Liver (tissue), 9 donors: Measurements from ENCODE around the gene CELF5. TPM values are rescaled to one million over a fixed set of nuclear protein-coding genes. Genes with fewer than 3 reads are reported as not detected.
"Not testable (repeated sequence)": the region's sequence is repeated elsewhere in the genome, so short reads cannot be mapped to it uniquely, and the experiment has no call there.

ENCODE experiments used
- DNase-seq: peaks from one replicate; pipeline ENCODE4 v3.0.0-alpha.2; 2017; ENCODE audit warnings: low spot score
- H3K27ac ChIP-seq, 2 donors: one replicate each; pipeline ENCODE4 v1.7.0; 2013; ENCODE audit warnings: inconsistent platforms in 2 of 2, low read length in 2 of 2, control low read depth in 1 of 2, low read depth in 1 of 2, mild to moderate bottlenecking in 1 of 2
- H3K27me3 ChIP-seq, 4 donors: one replicate each; pipeline versions ENCODE4 v1.6.1 to v1.7.0; 2013; ENCODE audit warnings: low read length in 3 of 4, inconsistent platforms in 1 of 4, mild to moderate bottlenecking in 1 of 4, moderate library complexity in 1 of 4; ENCODE audit not compliant: control insufficient read depth in 4 of 4, insufficient read depth in 4 of 4
- H3K36me3 ChIP-seq, 4 donors: one replicate each; pipeline versions ENCODE4 v1.6.1 to v1.7.0; 2013; ENCODE audit warnings: low read length in 3 of 4, mild to moderate bottlenecking in 3 of 4, low read depth in 1 of 4, moderate library complexity in 1 of 4; ENCODE audit not compliant: control insufficient read depth in 4 of 4, insufficient read depth in 3 of 4
- H3K4me1 ChIP-seq, 4 donors: one replicate each; pipeline versions ENCODE4 v1.6.1 to v1.7.0; 2013; ENCODE audit warnings: low read length in 3 of 4, mild to moderate bottlenecking in 3 of 4, moderate library complexity in 1 of 4; ENCODE audit not compliant: control insufficient read depth in 4 of 4, insufficient read depth in 4 of 4
- H3K4me3 ChIP-seq, 3 donors: one replicate each; pipeline versions ENCODE4 v1.6.1 to v1.7.0; 2013; ENCODE audit warnings: low read length in 3 of 3, control low read depth in 1 of 3, low read depth in 1 of 3, mild to moderate bottlenecking in 1 of 3
- H3K9ac ChIP-seq, 2 donors: one replicate each; pipeline ENCODE4 v1.7.0; 2013; ENCODE audit warnings: low read length in 2 of 2, mild to moderate bottlenecking in 2 of 2, moderate library complexity in 2 of 2, control low read depth in 1 of 2, low read depth in 1 of 2
- H3K9me3 ChIP-seq, 4 donors: one replicate each; pipeline versions ENCODE4 v1.6.1 to v1.7.0; 2013; ENCODE audit warnings: low read length in 3 of 4; ENCODE audit not compliant: control insufficient read depth in 4 of 4
- EGR1 ChIP-seq, 2 donors: IDR thresholded peaks; 2 replicates each; pipeline ENCODE4 v1.6.1; 2016 to 2018; ENCODE audit warnings: antibody characterized with exemption in 2 of 2, low read depth in 2 of 2
- GABPA ChIP-seq, 2 donors: IDR thresholded peaks in 1 of 2; conservative IDR thresholded peaks in 1 of 2; 2 replicates each; pipeline ENCODE4 v1.6.1; 2016; ENCODE audit warnings: antibody characterized with exemption in 2 of 2, mild to moderate bottlenecking in 1 of 2, moderate library complexity in 1 of 2
- HNF4A ChIP-seq, 2 donors: conservative IDR thresholded peaks; 2 replicates each; pipeline ENCODE4 v1.6.1; 2016; ENCODE audit warnings: antibody characterized with exemption in 2 of 2, mild to moderate bottlenecking in 2 of 2
- HNF4G ChIP-seq: IDR thresholded peaks from 2 replicates; pipeline ENCODE4 v1.6.1; 2016; ENCODE audit warnings: antibody characterized with exemption
- JUND ChIP-seq, 2 donors: IDR thresholded peaks; 2 replicates each; pipeline ENCODE4 v1.6.1; 2016; ENCODE audit warnings: antibody characterized with exemption in 2 of 2
- NR2F2 ChIP-seq: IDR thresholded peaks from 2 replicates; pipeline ENCODE4 v1.6.1; 2016; ENCODE audit warnings: antibody characterized with exemption
- RAD21 ChIP-seq, 2 donors: IDR thresholded peaks; 2 replicates each; pipeline ENCODE4 v1.6.1; 2016; ENCODE audit warnings: antibody characterized with exemption in 2 of 2, mild to moderate bottlenecking in 2 of 2
- RXRA ChIP-seq, 2 donors: IDR thresholded peaks; 2 replicates each; pipeline ENCODE4 v1.6.1; 2017 to 2018; ENCODE audit warnings: antibody characterized with exemption in 2 of 2, mild to moderate bottlenecking in 1 of 2
- SP1 ChIP-seq: IDR thresholded peaks from 2 replicates; pipeline ENCODE4 v1.6.1; 2018; ENCODE audit warnings: antibody characterized with exemption, mild to moderate bottlenecking
- TAF1 ChIP-seq: conservative IDR thresholded peaks from 2 replicates; pipeline ENCODE4 v1.6.1; 2016; ENCODE audit warnings: antibody characterized with exemption, mild to moderate bottlenecking
- YY1 ChIP-seq: IDR thresholded peaks from 2 replicates; pipeline ENCODE4 v1.6.1; 2016; ENCODE audit warnings: antibody characterized with exemption, mild to moderate bottlenecking
- WGBS: extraction: QIAGEN DNeasy Blood & Tissue Kit; methylation state at CpG from one replicate; pipeline ENCODE4 v1.1.7; 2013; 5-methylcytosine and 5-hydroxymethylcytosine counted together
- polyA plus RNA-seq, 2 donors: library from polyadenylated mRNA; stranded (reverse) in 1 of 2; unstranded in 1 of 2; fragments of 200-250 nt in 1 of 2; fragments of >200 nt in 1 of 2; fragmentation: Nextera tagmentation in 1 of 2; extraction: Ambion mirVana in 1 of 2; gene quantifications; one replicate each; pipeline versions ENCODE4 v1.2.1 to v1.2.3, GENCODE V29; 2013 to 2015
- total RNA-seq, 2 donors: library from RNA; depleted of rRNA; stranded (reverse); fragments of >200 nt; gene quantifications; one replicate each; pipeline ENCODE4 v1.2.3, GENCODE V29; 2014
- TF ChIP-seq, protein P1 (sequence below): IDR thresholded peaks from 2 replicates; pipeline ENCODE4 v1.6.1; 2016; ENCODE audit warnings: antibody characterized with exemption
- TF ChIP-seq, protein P2 (sequence below): fragments of 150-350 bp; IDR thresholded peaks from 2 replicates; pipeline ENCODE4 v1.5.1; 2017; ENCODE audit warnings: improper control_type of control experiment, low read depth, low read length; ENCODE audit not compliant: missing input control
- TF ChIP-seq, protein P3 (sequence below): IDR thresholded peaks from 2 replicates; pipeline ENCODE4 v1.6.1; 2016; ENCODE audit warnings: antibody characterized with exemption
- TF ChIP-seq, protein P4 (sequence below): IDR thresholded peaks from 2 replicates; pipeline ENCODE4 v1.6.1; 2016; ENCODE audit warnings: antibody characterized with exemption, mild to moderate bottlenecking
- TF ChIP-seq, protein P5 (sequence below): IDR thresholded peaks from 2 replicates; pipeline ENCODE4 v1.6.1; 2016; ENCODE audit warnings: antibody characterized with exemption
- donor health status: healthy.
- donor health status: healthy.
- donor health status: healthy.
- donor health status: healthy.
- donor health status: healthy.

Gene CELF5
- total and polyA plus RNA-seq, 4 donors: 0.06 to 0.50 (median 0.26) TPM

DNA sequence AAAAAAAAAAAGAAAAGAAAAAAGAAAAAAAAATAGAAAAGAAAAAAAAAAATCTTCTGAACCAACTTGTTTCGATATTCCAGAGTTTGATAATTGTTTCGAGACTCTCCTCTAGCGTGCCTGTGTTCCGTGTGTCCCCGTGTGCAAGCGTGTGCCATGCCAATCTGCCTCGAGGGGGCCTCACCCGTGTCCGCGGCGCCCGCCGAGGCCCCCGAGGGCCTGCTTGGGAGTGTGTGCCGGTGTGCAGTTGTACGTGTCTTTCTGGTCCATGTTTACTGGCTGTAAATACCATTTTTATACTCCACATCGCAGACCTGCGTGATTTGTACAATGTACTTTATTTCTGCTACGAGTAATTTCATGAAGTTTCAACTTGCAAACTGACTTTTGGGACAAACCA is 72.0 kb downstream of the CELF5 start (continued):
- TF ChIP-seq, protein P1, sequence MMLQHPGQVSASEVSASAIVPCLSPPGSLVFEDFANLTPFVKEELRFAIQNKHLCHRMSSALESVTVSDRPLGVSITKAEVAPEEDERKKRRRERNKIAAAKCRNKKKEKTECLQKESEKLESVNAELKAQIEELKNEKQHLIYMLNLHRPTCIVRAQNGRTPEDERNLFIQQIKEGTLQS: no peak
- no peak for TF ChIP-seq GABPA (IDR thresholded peaks at IDR 0.05 in 1 of 2, conservative IDR thresholded peaks at IDR 0.05 in 1 of 2)

DNA sequence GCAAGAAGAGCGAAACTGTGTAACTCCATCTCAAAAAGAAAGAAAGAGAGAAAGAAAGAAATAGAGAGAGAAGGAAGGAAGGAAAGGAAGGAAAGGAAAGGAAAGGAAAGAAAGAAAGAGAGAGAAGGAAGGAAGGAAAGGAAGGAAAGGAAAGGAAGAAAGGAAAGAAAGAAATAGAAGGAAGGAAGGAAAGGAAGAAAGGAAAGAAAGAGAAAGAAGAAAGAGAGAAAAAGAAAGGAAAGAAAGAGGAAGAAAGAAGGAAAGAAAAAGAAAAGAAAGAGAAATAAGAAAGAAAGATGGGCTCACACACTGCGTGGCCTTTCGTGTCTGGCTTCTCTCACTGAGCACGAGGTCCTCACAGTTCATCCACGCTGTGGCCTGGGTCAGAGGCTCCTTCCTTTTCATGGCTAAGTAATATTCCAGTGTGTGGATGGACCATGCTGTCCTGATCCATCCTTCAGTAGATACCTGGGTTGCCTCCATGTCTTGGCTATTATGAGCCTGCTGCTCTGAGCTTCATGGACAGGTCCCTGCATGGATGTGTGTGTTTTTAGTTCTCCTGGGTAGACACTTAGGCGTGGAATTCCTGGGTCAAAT is 74.5 kb downstream of the CELF5 start:
- no peak overlapping the region for H3K27ac ChIP-seq
- no peak overlapping the region for H3K4me3 ChIP-seq
- TF ChIP-seq, protein P2, sequence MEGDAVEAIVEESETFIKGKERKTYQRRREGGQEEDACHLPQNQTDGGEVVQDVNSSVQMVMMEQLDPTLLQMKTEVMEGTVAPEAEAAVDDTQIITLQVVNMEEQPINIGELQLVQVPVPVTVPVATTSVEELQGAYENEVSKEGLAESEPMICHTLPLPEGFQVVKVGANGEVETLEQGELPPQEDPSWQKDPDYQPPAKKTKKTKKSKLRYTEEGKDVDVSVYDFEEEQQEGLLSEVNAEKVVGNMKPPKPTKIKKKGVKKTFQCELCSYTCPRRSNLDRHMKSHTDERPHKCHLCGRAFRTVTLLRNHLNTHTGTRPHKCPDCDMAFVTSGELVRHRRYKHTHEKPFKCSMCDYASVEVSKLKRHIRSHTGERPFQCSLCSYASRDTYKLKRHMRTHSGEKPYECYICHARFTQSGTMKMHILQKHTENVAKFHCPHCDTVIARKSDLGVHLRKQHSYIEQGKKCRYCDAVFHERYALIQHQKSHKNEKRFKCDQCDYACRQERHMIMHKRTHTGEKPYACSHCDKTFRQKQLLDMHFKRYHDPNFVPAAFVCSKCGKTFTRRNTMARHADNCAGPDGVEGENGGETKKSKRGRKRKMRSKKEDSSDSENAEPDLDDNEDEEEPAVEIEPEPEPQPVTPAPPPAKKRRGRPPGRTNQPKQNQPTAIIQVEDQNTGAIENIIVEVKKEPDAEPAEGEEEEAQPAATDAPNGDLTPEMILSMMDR: no peak
- TF ChIP-seq, protein P3, sequence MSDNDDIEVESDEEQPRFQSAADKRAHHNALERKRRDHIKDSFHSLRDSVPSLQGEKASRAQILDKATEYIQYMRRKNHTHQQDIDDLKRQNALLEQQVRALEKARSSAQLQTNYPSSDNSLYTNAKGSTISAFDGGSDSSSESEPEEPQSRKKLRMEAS: no peak
- TF ChIP-seq JUND (IDR thresholded peaks at IDR 0.05) (no peak), YY1 (no peak), GABPA (IDR thresholded peaks at IDR 0.05 in 1 of 2, conservative IDR thresholded peaks at IDR 0.05 in 1 of 2) (no peak), EGR1 (IDR thresholded peaks at IDR 0.05; ENCODE audit: low read depth in 2 of 2) (no peak), RAD21 (IDR thresholded peaks at IDR 0.05) (no peak), RXRA (IDR thresholded peaks at IDR 0.05) (no peak), HNF4G (no peak), TAF1 (no peak)
- TF ChIP-seq, protein P1: no peak
- DNase-seq: no peak
- H3K9ac ChIP-seq: no peak overlapping the region
- peaks cover 0 to 5% (median 4%) of the 10 kb centered on the region in 4 donors for H3K9me3 ChIP-seq
- no peaks in the 10 kb centered on the region for H3K36me3 ChIP-seq
- WGBS: 93% methylated on average over 6 of the region's 6 CpGs
- H3K4me1 ChIP-seq: peaks cover 0 to 12% (median 0%) of the 10 kb centered on the region in 4 donors
- H3K27me3 ChIP-seq: no peaks in the 10 kb centered on the region

DNA sequence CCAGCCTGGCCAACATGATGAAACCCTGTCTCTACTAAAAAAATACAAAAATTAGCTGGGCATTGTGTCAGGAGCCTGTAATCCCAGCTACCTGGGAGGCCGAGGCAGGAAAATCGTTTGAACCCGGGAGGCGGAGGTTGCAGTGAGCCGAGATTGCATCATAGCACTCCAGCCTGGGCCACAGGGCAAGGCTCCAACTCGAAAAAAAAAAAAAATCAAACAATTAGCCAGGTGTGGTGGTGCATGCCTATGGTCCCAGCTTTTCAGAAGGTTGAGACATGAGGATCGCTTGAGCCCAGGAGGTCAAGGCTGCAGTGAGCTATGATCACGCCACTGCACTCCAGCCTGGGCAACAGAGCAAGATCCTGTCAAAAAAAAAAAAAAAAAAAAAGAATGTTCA is 76.1 kb downstream of the CELF5 start:
- WGBS: 17% methylated on average over 8 of the region's 8 CpGs
- not testable (repeated sequence) for H3K27me3 ChIP-seq, H3K4me3 ChIP-seq, H3K27ac ChIP-seq, DNase-seq, H3K36me3 ChIP-seq, H3K9me3 ChIP-seq, H3K9ac ChIP-seq
- TF ChIP-seq RAD21 (IDR thresholded peaks at IDR 0.05) (peak in 1 of 2 donors; percentile 20), RXRA (IDR thresholded peaks at IDR 0.05) (peak; percentile 58 to 79), NR2F2 (peak; percentile 41), GABPA (IDR thresholded peaks at IDR 0.05 in 1 of 2, conservative IDR thresholded peaks at IDR 0.05 in 1 of 2) (peak in 1 of 2 donors; percentile 34), JUND (IDR thresholded peaks at IDR 0.05) (peak in 1 of 2 donors; percentile 53), SP1 (peak; percentile 36), HNF4A (conservative IDR thresholded peaks at IDR 0.05) (peak; percentile 60 to 72), HNF4G (peak; percentile 8), YY1 (peak; percentile 40)
- TF ChIP-seq, protein P4, sequence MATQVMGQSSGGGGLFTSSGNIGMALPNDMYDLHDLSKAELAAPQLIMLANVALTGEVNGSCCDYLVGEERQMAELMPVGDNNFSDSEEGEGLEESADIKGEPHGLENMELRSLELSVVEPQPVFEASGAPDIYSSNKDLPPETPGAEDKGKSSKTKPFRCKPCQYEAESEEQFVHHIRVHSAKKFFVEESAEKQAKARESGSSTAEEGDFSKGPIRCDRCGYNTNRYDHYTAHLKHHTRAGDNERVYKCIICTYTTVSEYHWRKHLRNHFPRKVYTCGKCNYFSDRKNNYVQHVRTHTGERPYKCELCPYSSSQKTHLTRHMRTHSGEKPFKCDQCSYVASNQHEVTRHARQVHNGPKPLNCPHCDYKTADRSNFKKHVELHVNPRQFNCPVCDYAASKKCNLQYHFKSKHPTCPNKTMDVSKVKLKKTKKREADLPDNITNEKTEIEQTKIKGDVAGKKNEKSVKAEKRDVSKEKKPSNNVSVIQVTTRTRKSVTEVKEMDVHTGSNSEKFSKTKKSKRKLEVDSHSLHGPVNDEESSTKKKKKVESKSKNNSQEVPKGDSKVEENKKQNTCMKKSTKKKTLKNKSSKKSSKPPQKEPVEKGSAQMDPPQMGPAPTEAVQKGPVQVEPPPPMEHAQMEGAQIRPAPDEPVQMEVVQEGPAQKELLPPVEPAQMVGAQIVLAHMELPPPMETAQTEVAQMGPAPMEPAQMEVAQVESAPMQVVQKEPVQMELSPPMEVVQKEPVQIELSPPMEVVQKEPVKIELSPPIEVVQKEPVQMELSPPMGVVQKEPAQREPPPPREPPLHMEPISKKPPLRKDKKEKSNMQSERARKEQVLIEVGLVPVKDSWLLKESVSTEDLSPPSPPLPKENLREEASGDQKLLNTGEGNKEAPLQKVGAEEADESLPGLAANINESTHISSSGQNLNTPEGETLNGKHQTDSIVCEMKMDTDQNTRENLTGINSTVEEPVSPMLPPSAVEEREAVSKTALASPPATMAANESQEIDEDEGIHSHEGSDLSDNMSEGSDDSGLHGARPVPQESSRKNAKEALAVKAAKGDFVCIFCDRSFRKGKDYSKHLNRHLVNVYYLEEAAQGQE: peak; percentile 40
- TF ChIP-seq, protein P1: peak; percentile 83
- TF ChIP-seq, protein P3: peak; percentile 33
- TF ChIP-seq, protein P5, sequence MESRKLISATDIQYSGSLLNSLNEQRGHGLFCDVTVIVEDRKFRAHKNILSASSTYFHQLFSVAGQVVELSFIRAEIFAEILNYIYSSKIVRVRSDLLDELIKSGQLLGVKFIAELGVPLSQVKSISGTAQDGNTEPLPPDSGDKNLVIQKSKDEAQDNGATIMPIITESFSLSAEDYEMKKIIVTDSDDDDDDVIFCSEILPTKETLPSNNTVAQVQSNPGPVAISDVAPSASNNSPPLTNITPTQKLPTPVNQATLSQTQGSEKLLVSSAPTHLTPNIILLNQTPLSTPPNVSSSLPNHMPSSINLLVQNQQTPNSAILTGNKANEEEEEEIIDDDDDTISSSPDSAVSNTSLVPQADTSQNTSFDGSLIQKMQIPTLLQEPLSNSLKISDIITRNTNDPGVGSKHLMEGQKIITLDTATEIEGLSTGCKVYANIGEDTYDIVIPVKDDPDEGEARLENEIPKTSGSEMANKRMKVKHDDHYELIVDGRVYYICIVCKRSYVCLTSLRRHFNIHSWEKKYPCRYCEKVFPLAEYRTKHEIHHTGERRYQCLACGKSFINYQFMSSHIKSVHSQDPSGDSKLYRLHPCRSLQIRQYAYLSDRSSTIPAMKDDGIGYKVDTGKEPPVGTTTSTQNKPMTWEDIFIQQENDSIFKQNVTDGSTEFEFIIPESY: peak; percentile 44
- H3K4me1 ChIP-seq: peaks cover 0 to 10% (median 0%) of the 10 kb centered on the region in 4 donors
